GM23248 (cell line): ENCODE results near the gene VWA7.

Experiments
- EZH2 ChIP-seq: fragments of 200-600 bp; sonication (generic); IDR thresholded peaks from 2 replicates; pipeline ENCODE4 v1.6.1; 2018; ENCODE audit warnings: antibody characterized with exemption, mild to moderate bottlenecking; ENCODE audit not compliant: insufficient read depth, poor library complexity, severe bottlenecking
- EZH2phosphoT487 ChIP-seq: fragments of 200-600 bp; sonication (generic); IDR thresholded peaks from 2 replicates; pipeline ENCODE4 v1.6.1; 2018; ENCODE audit warnings: antibody characterized with exemption, moderate library complexity, mild to moderate bottlenecking, low read depth; ENCODE audit not compliant: insufficient read depth

DNA sequence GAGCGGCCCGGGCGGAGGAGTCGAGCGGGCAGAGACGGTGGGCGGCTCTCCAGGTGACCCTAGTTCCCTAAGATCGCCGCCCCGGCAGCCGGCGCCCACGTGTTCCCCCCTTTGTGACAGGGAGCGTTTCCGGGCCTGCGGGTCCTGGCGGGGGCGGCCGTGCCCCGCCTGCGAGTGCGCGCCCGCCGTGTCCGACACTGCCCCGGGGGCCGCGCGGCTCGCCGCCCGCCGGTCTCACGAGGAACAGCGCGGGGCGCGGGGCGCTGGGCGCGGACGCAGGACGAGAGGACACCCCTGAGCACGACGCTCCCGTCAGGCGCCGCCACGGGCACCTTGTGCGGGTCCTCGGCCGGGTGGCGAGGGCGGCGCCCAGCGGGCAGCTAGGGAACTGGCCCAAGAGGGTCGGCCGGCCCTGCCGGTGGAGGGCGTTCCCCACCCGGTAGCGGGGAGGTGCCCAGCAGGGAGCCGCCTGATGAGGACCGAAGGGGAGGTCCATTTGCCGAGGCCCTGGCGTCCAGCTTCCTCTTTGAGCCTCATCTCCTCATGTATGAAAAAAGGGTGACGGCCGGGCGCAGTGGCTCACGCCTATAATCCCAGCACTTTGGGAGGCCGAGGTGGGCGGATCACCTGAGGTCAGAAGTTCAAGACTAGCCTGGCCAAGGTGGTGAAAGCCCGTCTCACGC is 18.6 kb upstream of the VWA7 start, which contains the start of gene VARS1:
- TF ChIP-seq EZH2 (no peak), EZH2phosphoT487 (no peak)
